Osteocyte (in vitro differentiated cells): ENCODE results near the gene FBLN2. TPM values are rescaled to one million over a fixed set of nuclear protein-coding genes. Genes with fewer than 3 reads are reported as not detected.
A peak's percentile ranks its signal among the peaks of the same experiment; 100 is the strongest.

Experiments used
- DNase-seq: peaks from one replicate; pipeline ENCODE4 v3.0.0; 2021; ENCODE audit warnings: mixed read lengths; ENCODE audit not compliant: unreplicated experiment; ENCODE audit errors: extremely low spot score
- H3K27ac Mint-ChIP-seq: one replicate; pipeline ENCODE4 v1.8.0; 2021; ENCODE audit warnings: mild to moderate bottlenecking, mixed read lengths; ENCODE audit not compliant: unreplicated experiment
- H3K27me3 Mint-ChIP-seq: one replicate; pipeline ENCODE4 v1.8.0; 2021; ENCODE audit warnings: mixed read lengths; ENCODE audit not compliant: unreplicated experiment
- H3K36me3 Mint-ChIP-seq: one replicate; pipeline ENCODE4 v1.8.0; 2021; ENCODE audit warnings: mixed read lengths; ENCODE audit not compliant: unreplicated experiment
- H3K4me1 Mint-ChIP-seq: one replicate; pipeline ENCODE4 v1.8.0; 2021; ENCODE audit warnings: mixed read lengths; ENCODE audit not compliant: unreplicated experiment
- H3K4me3 Mint-ChIP-seq: one replicate; pipeline ENCODE4 v1.8.0; 2021; ENCODE audit warnings: mild to moderate bottlenecking, moderate library complexity, mixed read lengths; ENCODE audit not compliant: unreplicated experiment
- H3K9me3 Mint-ChIP-seq: one replicate; pipeline ENCODE4 v1.8.0; 2021; ENCODE audit warnings: mixed read lengths; ENCODE audit not compliant: unreplicated experiment
- CTCF ChIP-seq: fragments of 200-600 bp; sonication (generic); IDR thresholded peaks from 2 replicates; pipeline ENCODE4 v1.5.0; 2021; ENCODE audit warnings: antibody characterized with exemption, mild to moderate bottlenecking, moderate library complexity
- total RNA-seq: library from RNA; stranded (reverse); gene quantifications from 2 replicates; pipeline ENCODE4 v1.2.1, GENCODE V29; 2021

Gene FBLN2
- total RNA-seq, 1 donor from 2014 or later = 215 TPM

GRCh38 chr3:13622356-13622755 is 73.4 kb downstream of the FBLN2 start:
- Mint-ChIP-seq H3K4me1 (peaks cover 12% of the 10 kb centered on the region), H3K27ac (no peak overlapping the region), H3K27me3 (no peaks in the 10 kb centered on the region), H3K36me3 (peaks cover 5% of the 10 kb centered on the region), H3K4me3 (no peak overlapping the region), H3K9me3 (no peaks in the 10 kb centered on the region)
- no peak for TF ChIP-seq CTCF
- no peak for DNase-seq

GRCh38 chr3:13623101-13623654 is 74.3 kb downstream of the FBLN2 start:
- peaks cover 5% of the 10 kb centered on the region for H3K36me3 Mint-ChIP-seq
- DNase-seq = no peak
- peaks cover 12% of the 10 kb centered on the region for H3K4me1 Mint-ChIP-seq
- H3K9me3 Mint-ChIP-seq = no peaks in the 10 kb centered on the region
- H3K27me3 Mint-ChIP-seq = no peaks in the 10 kb centered on the region
- peak overlapping the region; percentile 19 for H3K27ac Mint-ChIP-seq
- TF ChIP-seq CTCF = no peak
- H3K4me3 Mint-ChIP-seq = no peak overlapping the region

- no peak for DNase-seq
- H3K27me3 Mint-ChIP-seq = no peaks in the 10 kb centered on the region
- H3K4me3 Mint-ChIP-seq = no peak overlapping the region
Observed at GRCh38 chr3:13624021-13624420, 75.1 kb downstream of the FBLN2 start.

GRCh38 chr3:13624671-13625125 is 75.8 kb downstream of the FBLN2 start:
- no peaks in the 10 kb centered on the region for H3K9me3 Mint-ChIP-seq
- no peak overlapping the region for H3K27ac Mint-ChIP-seq
- DNase-seq = no peak
- no peaks in the 10 kb centered on the region for H3K27me3 Mint-ChIP-seq
- H3K4me3 Mint-ChIP-seq = no peak overlapping the region
- peaks cover 8% of the 10 kb centered on the region for H3K36me3 Mint-ChIP-seq
- H3K4me1 Mint-ChIP-seq = peaks cover 12% of the 10 kb centered on the region
- no peak for TF ChIP-seq CTCF

More at GRCh38 chr3:13624021-13624420, 75.1 kb downstream of the FBLN2 start:
- TF ChIP-seq CTCF = no peak
- Mint-ChIP-seq H3K4me1 (peaks cover 12% of the 10 kb centered on the region), H3K27ac (no peak overlapping the region), H3K36me3 (peaks cover 5% of the 10 kb centered on the region), H3K9me3 (no peaks in the 10 kb centered on the region)

GRCh38 chr3:13626396-13626795 is 77.5 kb downstream of the FBLN2 start:
- DNase-seq = no peak
- peaks cover 12% of the 10 kb centered on the region for H3K4me1 Mint-ChIP-seq
- H3K9me3 Mint-ChIP-seq = no peaks in the 10 kb centered on the region
- TF ChIP-seq CTCF = no peak
- H3K4me3 Mint-ChIP-seq = no peak overlapping the region
- peaks cover 10% of the 10 kb centered on the region for H3K36me3 Mint-ChIP-seq
- no peak overlapping the region for H3K27ac Mint-ChIP-seq
- H3K27me3 Mint-ChIP-seq = no peaks in the 10 kb centered on the region
